Endodermal cell (in vitro differentiated cells): ENCODE data around the gene THADA. TPM values are rescaled to one million over a fixed set of nuclear protein-coding genes. Genes with fewer than 3 reads are reported as not detected.

Experiments used
- DNase-seq: peaks from one replicate; pipeline ENCODE4 v3.0.0-alpha.2; 2017
- H3K27ac ChIP-seq: 2 replicates; pipeline ENCODE4 v1.5.1; 2013; ENCODE audit warnings: mild to moderate bottlenecking, low read depth, low read length, moderate library complexity
- H3K27me3 ChIP-seq: 2 replicates; pipeline ENCODE4 v1.6.1; 2013; ENCODE audit warnings: mild to moderate bottlenecking, low read length, moderate library complexity; ENCODE audit not compliant: insufficient read depth, control insufficient read depth, poor library complexity, severe bottlenecking
- H3K36me3 ChIP-seq: 2 replicates; pipeline ENCODE4 v1.7.0; 2013; ENCODE audit warnings: mild to moderate bottlenecking, low read length, moderate library complexity; ENCODE audit not compliant: control insufficient read depth, insufficient read depth
- H3K4me1 ChIP-seq: one replicate; pipeline ENCODE4 v1.7.0; 2013; ENCODE audit warnings: low read length; ENCODE audit not compliant: control insufficient read depth, insufficient read depth
- H3K4me3 ChIP-seq: 2 replicates; pipeline ENCODE4 v1.5.1; 2013; ENCODE audit warnings: mild to moderate bottlenecking, low read length, moderate library complexity
- H3K9ac ChIP-seq: 2 replicates; pipeline ENCODE4 v1.6.1; 2013; ENCODE audit warnings: mild to moderate bottlenecking, low read length, moderate library complexity; ENCODE audit not compliant: poor library complexity, severe bottlenecking; ENCODE audit errors: extremely low read depth
- H3K9me3 ChIP-seq: 2 replicates; pipeline ENCODE4 v1.6.1; 2013; ENCODE audit warnings: mild to moderate bottlenecking, low read length, moderate library complexity; ENCODE audit not compliant: control insufficient read depth
- H3K27ac Mint-ChIP-seq: 2 replicates; pipeline ENCODE4 v1.8.0; 2020; ENCODE audit warnings: mixed read lengths
- H3K27me3 Mint-ChIP-seq: 2 replicates; pipeline ENCODE4 v1.8.0; 2021; ENCODE audit warnings: mild to moderate bottlenecking, mixed read lengths; ENCODE audit not compliant: insufficient read depth
- H3K36me3 Mint-ChIP-seq: 2 replicates; pipeline ENCODE4 v1.8.0; 2020; ENCODE audit warnings: low read depth, mixed read lengths
- H3K4me1 Mint-ChIP-seq: 2 replicates; pipeline ENCODE4 v1.8.0; 2020; ENCODE audit warnings: mixed read lengths
- H3K4me3 Mint-ChIP-seq: 2 replicates; pipeline ENCODE4 v1.8.0; 2020; ENCODE audit warnings: mild to moderate bottlenecking, moderate library complexity, mixed read lengths
- H3K9me3 Mint-ChIP-seq: 2 replicates; pipeline ENCODE4 v1.8.0; 2020; ENCODE audit warnings: mild to moderate bottlenecking, mixed read lengths
- CTCF ChIP-seq: fragments of 200-600 bp; sonication (generic); conservative IDR thresholded peaks from 2 replicates; pipeline ENCODE4 v1.5.0; 2021; ENCODE audit warnings: antibody characterized with exemption, mild to moderate bottlenecking
- WGBS, 2 experiments: methylation state at CpG; one replicate each; pipeline versions ENCODE4 v1.1.5 to v1.1.7; 2013; ENCODE audit warnings: missing lambda C conversion rate in 2 of 2, mixed read lengths in 1 of 2; ENCODE audit not compliant: insufficient coverage in 1 of 2, insufficient read length in 1 of 2; 5-methylcytosine and 5-hydroxymethylcytosine counted together
- total RNA-seq, 2 donors: library from RNA; stranded (reverse); fragmentation: NEBNext Ultra II Directional in 1 of 2; extraction: Animal tissue kit (Norgen Biotek cat#: 25700) in 1 of 2; gene quantifications; 2 replicates in 1 of 2; 3 replicates in 1 of 2; pipeline ENCODE4 v1.2.1, GENCODE V29; 2021

Gene THADA
- total RNA-seq, 2 donors from 2014 or later, result 32.8 to 35.0 TPM

DNA sequence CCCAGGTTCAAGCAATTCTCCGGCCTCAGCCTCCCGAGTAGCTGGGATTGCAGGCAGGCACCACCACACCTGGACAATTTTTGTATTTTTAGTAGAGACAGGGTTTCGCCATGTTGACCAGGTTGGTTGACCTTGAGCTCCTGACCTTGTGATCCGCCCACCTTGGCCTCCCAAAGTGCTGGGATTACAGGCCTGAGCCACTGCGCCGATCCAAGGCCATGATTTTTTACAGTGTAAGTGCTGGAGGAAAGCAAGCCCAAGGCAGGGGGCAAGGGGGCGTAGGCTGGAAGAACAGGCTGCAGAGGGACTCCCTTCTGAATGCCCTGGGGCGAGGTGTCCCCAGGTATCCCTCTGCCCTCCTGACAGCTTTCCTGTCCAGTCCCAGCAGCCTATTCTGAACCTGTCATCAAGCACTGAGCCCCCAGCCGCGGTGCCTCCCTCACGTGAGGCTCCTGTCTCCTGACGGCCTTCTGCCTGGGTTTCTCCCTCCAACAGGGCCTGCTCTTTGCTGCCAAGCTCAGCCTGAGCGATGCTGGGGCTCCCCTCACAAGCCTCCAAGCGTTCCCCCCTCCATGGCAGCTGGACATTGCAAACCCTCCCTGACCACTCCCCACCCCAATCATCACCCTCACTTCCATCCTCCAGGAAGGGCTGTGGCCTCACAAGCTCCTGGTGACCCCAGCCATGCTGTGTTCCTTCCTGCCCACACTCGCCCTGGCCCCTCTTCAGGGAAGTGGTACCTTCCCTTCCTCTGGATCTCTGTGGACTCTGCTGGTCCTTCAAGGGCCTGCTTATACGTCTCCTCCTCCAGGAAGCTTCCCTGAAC, 407.1 kb downstream of the THADA start:
- no peaks in the 10 kb centered on the region for H3K36me3 ChIP-seq
- Mint-ChIP-seq H3K27me3 (no peaks in the 10 kb centered on the region), H3K4me3 (no peak overlapping the region), H3K36me3 (no peaks in the 10 kb centered on the region), H3K9me3 (no peaks in the 10 kb centered on the region), H3K4me1 (peaks cover 41% of the 10 kb centered on the region), H3K27ac (no peak overlapping the region)
- TF ChIP-seq CTCF, result no peak
- no peak overlapping the region for H3K4me3 ChIP-seq
- no peak overlapping the region for H3K27ac ChIP-seq
- DNase-seq, result no peak
- H3K9me3 ChIP-seq, result no peaks in the 10 kb centered on the region
- no peaks in the 10 kb centered on the region for H3K27me3 ChIP-seq
- H3K4me1 ChIP-seq, result peaks cover 3% of the 10 kb centered on the region
- H3K9ac ChIP-seq, result no peak overlapping the region
- 92% methylated on average over 8 to 16 of the region's 16 CpGs for WGBS, 2 experiments

DNA sequence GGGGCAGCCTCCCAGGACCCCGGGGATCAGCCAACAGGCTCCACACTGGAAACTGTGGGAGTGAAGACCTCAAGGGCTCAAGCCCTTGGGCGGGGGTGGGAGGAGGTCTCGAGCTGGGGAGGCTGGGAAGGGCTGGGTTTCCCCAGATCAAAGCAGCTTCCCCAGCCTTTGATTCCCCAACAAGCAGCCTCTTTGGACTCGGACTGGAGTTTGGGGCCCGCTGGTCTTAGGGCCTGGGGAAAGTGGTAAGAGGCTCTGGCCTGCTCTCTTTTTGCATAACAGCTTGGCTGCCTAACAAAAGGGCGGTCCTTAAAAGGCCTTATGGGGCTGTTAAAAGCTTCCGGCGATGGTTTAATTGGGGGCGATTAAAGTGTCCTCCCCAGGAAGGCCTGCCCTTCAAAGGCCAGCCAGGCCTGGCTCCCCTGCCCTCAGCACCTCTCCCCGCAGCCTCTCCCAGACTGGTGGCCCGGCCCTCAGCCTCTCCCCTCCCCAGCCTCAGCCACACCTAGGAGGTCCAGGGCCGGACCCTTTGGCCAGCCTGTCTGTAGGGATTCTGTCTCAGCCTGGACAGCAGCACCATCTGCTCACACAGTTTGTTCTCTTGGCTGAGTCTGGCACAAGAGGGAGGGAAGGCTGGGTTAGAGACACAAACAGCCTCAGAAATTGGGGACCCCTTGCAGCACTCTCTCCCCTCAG, 409.0 kb downstream of the THADA start:
- DNase-seq, result peak; percentile 70
- H3K36me3 ChIP-seq, result no peaks in the 10 kb centered on the region
- H3K36me3 Mint-ChIP-seq, result no peaks in the 10 kb centered on the region
- H3K27me3 ChIP-seq, result no peaks in the 10 kb centered on the region
- H3K4me1 ChIP-seq, result no peaks in the 10 kb centered on the region
- H3K9me3 ChIP-seq, result no peaks in the 10 kb centered on the region
- no peaks in the 10 kb centered on the region for H3K9me3 Mint-ChIP-seq
- H3K9ac ChIP-seq, result no peak overlapping the region
- no peak overlapping the region for H3K4me3 Mint-ChIP-seq
- H3K27me3 Mint-ChIP-seq, result no peaks in the 10 kb centered on the region
- whole genome bisulfite sequencing, 2 experiments, result 47 to 81% methylated on average over 5 to 12 of the region's 12 CpGs
- no peak for TF ChIP-seq CTCF
- H3K27ac ChIP-seq, result peak overlapping the region; percentile 32
- H3K4me3 ChIP-seq, result no peak overlapping the region
- peaks cover 29% of the 10 kb centered on the region for H3K4me1 Mint-ChIP-seq
- H3K27ac Mint-ChIP-seq, result peak overlapping the region; percentile 30

DNA sequence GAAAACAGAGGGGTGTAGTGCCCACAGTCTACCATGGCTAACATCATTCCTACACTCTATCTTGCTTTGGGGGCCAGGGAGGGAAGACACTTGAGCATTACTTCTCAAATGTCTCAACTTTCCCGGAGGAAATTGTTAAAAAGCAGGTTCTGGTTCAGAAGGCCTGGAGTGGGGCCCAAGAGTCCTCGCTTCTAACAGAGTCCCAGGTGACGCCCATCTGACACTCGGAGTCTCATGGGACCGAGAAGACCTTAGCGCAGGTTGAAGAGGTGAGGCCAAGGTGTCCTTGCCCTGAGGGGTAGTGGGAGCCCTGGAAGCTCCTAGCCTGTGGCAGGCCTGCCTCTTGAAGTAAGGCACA, 409.5 kb downstream of the THADA start:
- Histone ChIP-seq H3K27ac (no peak overlapping the region), H3K4me1 (no peaks in the 10 kb centered on the region), H3K27me3 (no peaks in the 10 kb centered on the region), H3K9ac (no peak overlapping the region), H3K9me3 (no peaks in the 10 kb centered on the region), H3K4me3 (no peak overlapping the region), H3K36me3 (no peaks in the 10 kb centered on the region)
- no peak for TF ChIP-seq CTCF
- H3K27ac Mint-ChIP-seq, result peak overlapping the region; percentile 30
- no peaks in the 10 kb centered on the region for H3K36me3 Mint-ChIP-seq
- 93 to 100% methylated on average over 5 to 6 of the region's 6 CpGs for WGBS, 2 experiments
- no peaks in the 10 kb centered on the region for H3K9me3 Mint-ChIP-seq
- no peaks in the 10 kb centered on the region for H3K27me3 Mint-ChIP-seq
- no peak for DNase-seq
- H3K4me3 Mint-ChIP-seq, result no peak overlapping the region
- peaks cover 28% of the 10 kb centered on the region for H3K4me1 Mint-ChIP-seq
